HG03575 (cell line): ENCODE measurements around the gene RGS4.

Source experiments
- ATAC-seq: cut with Tn5 transposase; IDR thresholded peaks from one replicate; pipeline ENCODE4 v1.9.1; 2021; ENCODE audit not compliant: unreplicated experiment, insufficient number of reproducible peaks, low FRiP score; ENCODE audit errors: extremely low read depth

The RGS4 gene

GRCh38 chr1:163069142-163069541 is at the start of gene RGS4:
RGS4 (plus strand) TSS chr1:163069361; CDS start chr1:163069485, 124 bp downstream.
- ATAC-seq: no peak

DNA sequence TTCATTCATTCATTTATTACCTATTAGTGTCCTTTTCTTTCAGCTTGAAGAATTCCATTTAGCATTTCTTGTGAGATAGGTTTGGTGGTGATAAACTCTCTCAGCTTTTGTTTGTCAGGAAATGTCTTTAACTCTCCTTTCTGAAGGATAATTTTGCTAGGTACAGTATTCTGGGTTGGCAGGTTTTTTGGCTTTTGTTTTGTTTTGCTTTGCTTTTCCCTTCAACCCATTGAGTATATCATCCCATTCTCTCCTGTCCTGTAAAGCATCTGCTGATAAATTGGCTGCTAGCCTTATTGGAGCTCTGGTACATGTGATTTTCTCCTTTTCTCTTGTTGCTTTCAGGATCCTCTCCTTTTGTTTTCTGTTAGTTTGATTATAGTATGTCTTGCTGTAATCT is 47.0 kb upstream of the RGS4 start:
- ATAC-seq: no peak

GRCh38 chr1:163027610-163028009 is 41.6 kb upstream of the RGS4 start:
- ATAC-seq: no peak

DNA sequence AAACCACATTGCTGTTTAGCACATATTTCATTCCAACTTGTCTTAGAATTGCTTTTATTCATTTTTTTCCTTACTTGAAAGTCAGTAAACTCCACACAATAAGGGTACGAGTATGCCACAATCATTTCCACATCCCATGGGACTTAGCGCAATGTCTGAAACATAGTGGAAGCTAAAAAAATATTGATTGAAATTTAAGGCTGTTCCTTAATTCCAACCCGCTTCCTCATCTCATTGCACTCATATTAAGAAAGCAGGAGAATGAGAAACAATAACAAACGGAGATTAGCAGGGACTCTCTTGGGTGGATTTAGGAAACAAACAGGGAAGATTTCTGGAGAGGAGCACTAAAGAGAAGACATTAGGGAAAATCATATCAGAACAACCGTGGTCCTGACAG is 39.3 kb upstream of the RGS4 start:
- ATAC-seq: no peak

DNA sequence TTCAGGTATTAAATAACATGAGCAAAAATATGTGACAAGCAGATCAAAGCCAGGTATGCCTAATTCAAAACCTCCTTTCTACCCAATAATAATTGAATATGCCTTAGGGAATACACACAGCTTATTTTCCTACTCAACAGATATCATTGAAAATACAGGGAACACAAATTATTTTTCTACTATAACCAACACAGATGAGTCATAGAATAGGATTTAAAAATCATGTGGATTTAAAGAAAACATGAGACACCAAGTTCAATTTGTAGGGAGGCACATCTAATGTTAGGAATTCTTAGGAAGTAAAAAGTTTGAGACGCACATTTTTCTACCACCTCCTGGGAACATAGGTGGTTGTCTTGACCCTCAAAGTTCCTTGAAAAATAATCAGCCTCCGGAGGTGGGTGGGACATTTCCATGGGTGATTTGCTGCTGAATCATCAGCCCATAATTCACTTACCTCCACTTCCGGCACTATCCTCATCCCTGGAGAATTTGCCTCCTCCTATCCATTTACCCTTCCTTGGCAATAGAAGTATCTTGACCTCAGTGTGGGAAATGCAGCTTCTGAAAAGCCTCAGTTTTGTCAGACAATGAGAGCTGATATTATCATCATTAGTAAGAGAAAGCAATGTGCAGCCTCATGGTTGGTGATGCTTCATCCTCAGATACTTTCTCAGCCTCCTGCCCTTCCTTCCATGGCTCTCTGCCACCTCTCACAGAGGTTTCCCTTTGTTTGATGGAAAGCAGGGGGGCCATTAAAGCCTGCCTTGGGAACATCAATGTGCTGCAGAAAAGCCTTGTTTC is 33.5 kb upstream of the RGS4 start:
- no peak for ATAC-seq

- ATAC-seq: no peak
Measured at GRCh38 chr1:163036671-163037070, 32.5 kb upstream of the RGS4 start.

DNA sequence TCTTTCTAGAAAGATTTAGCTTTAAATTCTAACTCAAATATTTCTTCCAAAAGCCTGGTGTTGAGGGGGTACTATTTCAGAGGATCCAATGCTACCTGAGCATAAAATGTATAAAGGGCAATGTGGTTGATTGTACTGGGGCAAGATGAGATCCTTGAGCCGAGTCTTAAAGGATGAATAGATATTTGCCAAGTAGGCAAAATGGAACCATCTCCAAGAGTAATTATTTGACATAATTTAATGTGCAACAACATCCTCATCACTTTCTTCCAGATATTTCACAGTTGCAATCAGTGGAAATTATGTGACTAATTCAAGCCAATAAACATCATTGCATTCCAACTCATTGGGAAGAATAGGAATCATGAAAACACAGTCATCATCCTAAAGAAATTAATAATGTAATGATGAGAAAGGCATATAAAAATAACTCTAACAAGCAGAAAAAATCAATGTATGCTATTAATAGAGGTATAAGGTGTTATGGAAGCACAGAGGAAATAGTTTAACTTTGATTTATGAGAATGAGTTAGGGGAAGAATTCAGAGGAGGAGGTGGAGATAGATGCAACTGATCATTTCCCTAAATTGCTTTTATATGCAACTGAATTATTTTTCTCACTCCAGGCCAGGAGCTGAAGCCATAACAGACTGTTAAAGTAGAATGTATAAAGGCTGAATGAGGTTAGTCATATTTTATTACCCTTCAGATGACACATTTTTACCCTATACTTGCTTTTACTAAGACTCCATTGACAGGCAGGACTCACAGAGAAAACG is 30.0 kb upstream of the RGS4 start:
- no peak for ATAC-seq

GRCh38 chr1:163039707-163040093 is 29.5 kb upstream of the RGS4 start:
- no peak for ATAC-seq

GRCh38 chr1:163046071-163046470 is 23.1 kb upstream of the RGS4 start:
- no peak for ATAC-seq

GRCh38 chr1:163047951-163048659 is 21.1 kb upstream of the RGS4 start:
- no peak for ATAC-seq

DNA sequence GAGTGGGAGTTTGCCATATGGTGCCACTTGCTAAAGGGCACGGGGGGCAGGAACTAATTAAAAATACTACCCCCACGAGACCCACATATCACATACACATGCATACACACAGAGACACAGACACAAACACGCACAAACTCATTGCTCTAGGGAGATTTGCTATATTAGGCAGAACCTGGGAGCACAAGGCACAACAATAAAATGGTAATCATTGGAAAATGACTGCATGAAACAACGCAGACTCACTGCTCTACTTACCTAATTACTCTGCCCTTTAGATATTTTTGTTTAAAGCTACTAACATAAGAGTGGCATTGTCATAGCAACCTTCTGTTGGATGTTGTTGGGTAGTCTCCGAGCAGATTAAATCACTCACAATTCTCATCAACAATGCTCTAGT is 20.3 kb upstream of the RGS4 start:
- ATAC-seq: no peak

GRCh38 chr1:163049296-163049695 is 19.9 kb upstream of the RGS4 start:
- ATAC-seq: no peak

DNA sequence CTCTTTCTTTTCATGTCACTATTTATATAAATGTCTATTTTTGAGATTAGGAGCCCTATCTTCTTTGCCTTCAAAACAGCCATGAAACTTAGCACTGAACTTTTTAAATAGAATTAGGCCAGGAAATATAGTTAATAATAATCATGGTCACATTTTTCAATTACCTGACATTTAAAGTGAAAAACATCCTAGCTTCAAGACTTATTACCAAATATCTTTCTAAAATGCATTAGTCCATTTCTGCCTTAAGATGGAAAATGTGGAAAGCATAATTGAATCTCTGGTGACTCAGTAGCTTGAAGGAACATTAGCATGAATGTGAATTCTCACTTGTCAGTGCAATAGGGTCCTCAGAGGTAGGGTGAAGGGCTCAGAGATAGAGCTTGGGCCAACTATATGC is 18.7 kb upstream of the RGS4 start:
- ATAC-seq: no peak

GRCh38 chr1:163054181-163054591 is 15.0 kb upstream of the RGS4 start:
- ATAC-seq: no peak

DNA sequence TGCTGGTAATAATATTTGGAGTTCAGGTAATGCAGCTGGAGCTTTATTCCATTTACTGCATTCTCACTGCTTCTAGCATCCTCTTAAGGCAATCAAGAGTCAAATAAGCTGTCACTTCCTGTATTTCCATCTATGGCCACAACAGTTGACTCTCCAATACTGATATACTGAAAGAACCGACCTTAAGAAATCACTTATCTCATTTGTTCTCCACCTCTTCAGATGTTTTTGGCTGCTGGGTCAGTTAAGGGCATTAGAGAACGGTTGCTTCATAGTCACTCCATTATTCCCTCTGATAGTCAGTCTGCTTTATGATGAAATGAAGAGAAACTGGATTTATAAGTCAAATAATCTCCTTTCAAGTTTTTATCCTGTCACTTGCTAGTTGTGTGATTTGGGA is 14.2 kb upstream of the RGS4 start:
- ATAC-seq: no peak

DNA sequence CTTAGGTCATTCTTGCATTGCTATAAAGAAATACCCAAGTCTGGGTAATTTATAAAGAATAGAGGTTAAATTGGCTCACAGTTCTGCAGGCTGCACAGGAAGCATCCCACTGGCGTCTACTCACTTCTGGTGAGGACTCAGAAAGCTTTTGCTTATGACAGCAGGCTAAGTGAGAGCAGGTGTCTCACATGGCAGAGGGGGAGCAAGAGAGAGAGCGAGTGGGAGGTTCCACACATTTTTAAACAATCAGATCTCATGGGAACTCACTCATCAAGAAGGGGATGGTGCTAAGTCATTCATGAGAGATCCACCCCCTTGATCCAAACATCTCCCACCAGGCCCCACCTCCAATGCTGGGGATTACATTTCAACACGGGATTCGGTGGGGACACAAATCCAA is 13.6 kb upstream of the RGS4 start:
- ATAC-seq: no peak

DNA sequence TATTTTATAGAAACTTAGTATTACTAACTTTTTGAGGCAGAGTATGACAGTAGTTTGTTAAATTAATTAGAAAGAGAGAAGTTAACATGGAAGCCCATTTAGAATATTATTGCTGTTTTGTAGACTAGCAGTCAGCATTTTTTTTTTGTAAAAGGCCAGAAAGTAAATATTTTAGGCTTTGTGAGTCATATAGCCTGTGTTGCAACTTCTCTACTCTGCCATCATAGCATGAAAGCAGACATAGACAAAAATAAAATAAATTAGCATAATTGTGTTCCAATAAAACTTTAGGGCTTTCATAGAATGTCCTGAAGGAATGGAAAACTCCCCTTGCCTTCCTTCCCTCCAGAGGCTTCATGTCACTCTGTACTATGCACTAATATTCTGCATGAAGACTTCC is 12.3 kb upstream of the RGS4 start:
- ATAC-seq: no peak

- no peak for ATAC-seq
Measured at GRCh38 chr1:163060343-163061007, 8.7 kb upstream of the RGS4 start.

- no peak for ATAC-seq
Measured at GRCh38 chr1:163063143-163063542, 6.0 kb upstream of the RGS4 start.
